Astrocyte of the cerebellum (primary cell): Measurements from ENCODE around the gene SHROOM1.

ENCODE experiments used
- DNase-seq: peaks from one replicate; pipeline ENCODE4 v3.0.0-alpha.2; 2011; ENCODE audit warnings: low read depth
- H3K4me3 ChIP-seq: 2 replicates; pipeline ENCODE4 v1.5.1; 2011; ENCODE audit warnings: mild to moderate bottlenecking, low read depth, low read length, moderate library complexity
- CTCF ChIP-seq: IDR thresholded peaks from 2 replicates; pipeline ENCODE4 v1.5.1; 2012; ENCODE audit warnings: low read length, low read depth, moderate library complexity, mild to moderate bottlenecking; ENCODE audit errors: missing control alignments
- in situ Hi-C: cut with HindIII; loops from 2 replicates; pipeline ENCODE4 v1.10.0; 2017; ENCODE audit warnings: low sequenced_read_pairs

The SHROOM1 gene

GRCh38 chr5:132832612-132833011, 2.2 kb upstream of the SHROOM1 start:
- H3K4me3 ChIP-seq = no peak overlapping the region
- in situ Hi-C loops = no loop called here
- TF ChIP-seq CTCF = no peak
- no peak for DNase-seq

- in situ Hi-C loops = no loop called here
- peak overlapping the region; percentile 50 for H3K4me3 ChIP-seq
- no peak for DNase-seq
- no peak for TF ChIP-seq CTCF
These were observed 831 bp upstream of the SHROOM1 start for GRCh38 chr5:132831095-132831860.

GRCh38 chr5:132829742-132830435, 558 bp downstream of the SHROOM1 start:
- no peak for DNase-seq
- in situ Hi-C loops = no loop called here

GRCh38 chr5:132828846-132829494, 1.5 kb downstream of the SHROOM1 start:
- no peak for DNase-seq
- TF ChIP-seq CTCF = no peak
- in situ Hi-C loops = no loop called here
- H3K4me3 ChIP-seq = no peak overlapping the region

More at GRCh38 chr5:132829742-132830435, 558 bp downstream of the SHROOM1 start:
- TF ChIP-seq CTCF = peak; percentile 84
- H3K4me3 ChIP-seq = peak overlapping the region; percentile 50

GRCh38 chr5:132827943-132828673, 2.3 kb downstream of the SHROOM1 start:
- no peak overlapping the region for H3K4me3 ChIP-seq
- in situ Hi-C loops = no loop called here
- no peak for DNase-seq
- no peak for TF ChIP-seq CTCF
